Cerebellar cortex (tissue), 1 donor: Measurements from ENCODE around the gene TKTL1.

Source experiments
- DNase-seq: peaks from one replicate; pipeline ENCODE4 v3.0.0-alpha.2; 2015; ENCODE audit warnings: low spot score

TKTL1 gene

GRCh38 chrX:154362085-154362742 lies 66.6 kb downstream of the TKTL1 start:
- DNase-seq, result no peak

GRCh38 chrX:154363706-154364439 lies 68.3 kb downstream of the TKTL1 start:
- DNase-seq, result no peak

GRCh38 chrX:154365052-154365600 lies 69.5 kb downstream of the TKTL1 start:
- DNase-seq, result no peak

GRCh38 chrX:154365997-154366665 lies 70.5 kb downstream of the TKTL1 start:
- DNase-seq, result no peak

DNA sequence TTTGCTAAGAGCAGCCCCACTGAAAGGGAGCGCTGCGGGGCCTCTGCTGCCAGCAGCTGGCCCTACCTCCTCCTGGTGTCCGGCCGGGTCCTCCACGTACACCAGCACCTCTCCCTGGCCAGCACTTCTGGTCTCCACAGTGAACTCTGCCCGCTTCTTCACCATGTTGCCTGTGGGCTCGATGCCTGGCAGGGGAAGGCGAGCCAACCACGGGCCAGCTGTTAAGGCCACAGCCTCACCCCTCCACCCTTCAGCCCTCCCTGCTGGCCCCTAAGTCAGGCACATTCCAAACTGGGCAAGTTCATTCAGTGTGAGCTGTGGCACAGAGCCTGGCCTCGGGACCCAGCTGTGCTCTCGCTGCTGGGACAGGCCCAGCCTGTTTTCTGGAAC lies 71.1 kb downstream of the TKTL1 start:
- no peak for DNase-seq

GRCh38 chrX:154367474-154368308 lies 72.1 kb downstream of the TKTL1 start:
- no peak for DNase-seq

GRCh38 chrX:154368630-154369448 lies 73.2 kb downstream of the TKTL1 start:
- DNase-seq, result no peak

DNA sequence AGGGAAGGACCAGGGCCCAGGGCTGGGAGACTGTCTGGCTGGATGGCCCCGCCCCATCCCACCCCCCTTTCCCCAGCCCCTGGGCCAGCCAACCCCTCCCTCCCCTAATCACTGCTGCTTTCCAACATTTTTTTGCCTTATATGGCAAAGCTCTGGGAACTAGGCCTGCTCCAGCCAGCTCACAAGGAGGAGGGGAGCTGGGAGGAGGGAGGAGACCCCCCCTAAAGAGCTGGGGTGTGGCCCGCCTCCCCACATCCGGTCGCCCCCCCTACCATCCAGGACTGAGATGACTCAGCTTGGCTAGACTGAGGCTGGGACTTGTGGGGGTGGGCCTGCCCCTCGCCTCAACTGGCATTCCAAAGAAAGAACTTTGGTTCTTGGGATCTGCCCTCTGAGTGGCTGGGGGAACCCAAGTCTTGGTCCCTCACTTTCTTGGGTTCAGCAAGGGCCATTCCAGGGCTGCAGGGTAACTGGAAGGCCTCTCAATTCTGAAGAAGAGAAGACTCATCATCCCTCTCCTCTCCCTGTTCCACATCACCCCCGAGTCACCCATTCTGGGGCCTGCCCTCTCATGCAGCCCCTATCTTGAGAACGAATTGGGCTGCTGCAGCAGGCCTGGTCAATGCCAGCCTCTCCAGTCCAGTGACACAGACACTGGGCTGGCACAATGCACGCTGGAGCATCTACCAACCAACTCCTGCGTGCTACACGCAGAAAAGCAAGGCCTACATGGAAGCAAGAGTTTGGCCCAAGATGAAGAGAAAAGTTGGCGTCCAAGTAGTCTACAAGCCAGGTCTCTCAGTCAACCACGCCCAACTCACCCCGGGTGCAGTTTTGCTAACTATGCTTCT lies 74.1 kb downstream of the TKTL1 start:
- peak; percentile 69 for DNase-seq

- DNase-seq, result no peak
Observed at GRCh38 chrX:154370300-154371016, 74.9 kb downstream of the TKTL1 start.

GRCh38 chrX:154371017-154371788 lies 75.6 kb downstream of the TKTL1 start:
- peak; percentile 93 for DNase-seq

- no peak for DNase-seq
Observed at GRCh38 chrX:154371789-154372300, 76.2 kb downstream of the TKTL1 start.

DNA sequence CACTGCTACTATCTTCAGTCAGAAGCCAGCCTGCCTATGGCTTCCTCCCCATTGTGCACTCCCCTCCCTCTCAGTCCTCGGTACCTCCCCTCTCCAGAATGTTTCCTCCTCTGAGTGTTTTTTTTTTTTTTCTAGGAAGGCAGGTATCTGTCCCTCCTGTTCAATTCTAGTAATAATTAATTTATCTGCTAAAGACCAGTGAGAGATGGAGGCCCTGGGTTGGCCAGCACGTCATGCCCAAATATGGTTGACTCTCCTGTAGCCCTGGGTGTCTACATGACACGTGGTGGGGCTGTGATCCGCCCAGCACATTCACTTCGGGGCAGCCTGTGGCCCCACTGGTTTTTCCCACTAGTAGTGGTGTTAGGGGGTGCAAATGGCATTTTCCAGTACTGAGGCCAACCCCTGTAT lies 77.0 kb downstream of the TKTL1 start:
- DNase-seq, result peak; percentile 53

- peak; percentile 87 for DNase-seq
Observed at GRCh38 chrX:154373340-154374306, 78.0 kb downstream of the TKTL1 start.

DNA sequence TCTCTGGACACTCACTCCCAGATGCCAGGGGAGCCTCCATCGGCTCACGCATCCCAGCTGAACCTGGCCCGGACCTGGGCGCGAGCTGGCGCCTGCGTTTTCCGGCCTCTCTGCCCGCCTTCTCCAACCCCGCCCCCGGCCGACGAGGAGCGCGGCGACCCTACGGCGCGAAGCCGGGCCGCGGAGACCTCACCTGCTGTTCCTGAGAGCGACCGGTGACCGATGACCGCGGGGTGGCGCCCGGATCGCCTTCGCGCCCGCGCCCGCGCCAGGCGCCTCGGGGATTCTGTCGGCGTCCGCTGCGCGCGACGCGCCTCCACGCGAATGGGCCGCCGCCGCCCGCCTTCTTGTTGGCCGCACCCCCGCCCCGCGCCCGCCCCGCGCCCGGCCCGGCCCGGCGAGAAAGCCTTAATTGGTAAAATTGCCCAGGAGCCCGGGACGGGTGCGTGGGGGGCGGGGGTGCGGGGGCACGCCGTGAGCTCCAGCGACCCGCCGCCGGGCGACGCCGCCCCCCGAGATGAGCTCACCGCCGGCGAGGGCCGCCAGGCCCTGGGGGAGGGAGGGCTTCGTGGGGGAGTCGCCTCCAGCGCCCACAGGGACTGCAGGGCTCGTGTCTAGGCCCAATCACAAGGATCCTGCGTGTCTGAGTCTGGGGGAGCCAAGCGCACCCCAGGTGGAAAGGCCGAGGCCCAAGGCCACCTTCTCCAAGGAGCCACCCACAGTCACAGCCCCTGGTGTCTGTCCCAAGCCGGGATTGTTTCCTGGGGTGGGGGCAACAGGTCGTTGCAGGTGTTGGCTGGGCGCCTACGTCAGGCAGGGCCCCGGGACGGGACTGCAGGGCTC lies 78.9 kb downstream of the TKTL1 start, which contains the start of gene FLNA:
Gene FLNA (minus strand): TSS at position 322 of the 843 bp plus-strand sequence. CDS start 3,389 bp downstream, outside the sequence.
- no peak for DNase-seq

- DNase-seq, result no peak
Observed at GRCh38 chrX:154375156-154375504, 79.5 kb downstream of the TKTL1 start.

DNA sequence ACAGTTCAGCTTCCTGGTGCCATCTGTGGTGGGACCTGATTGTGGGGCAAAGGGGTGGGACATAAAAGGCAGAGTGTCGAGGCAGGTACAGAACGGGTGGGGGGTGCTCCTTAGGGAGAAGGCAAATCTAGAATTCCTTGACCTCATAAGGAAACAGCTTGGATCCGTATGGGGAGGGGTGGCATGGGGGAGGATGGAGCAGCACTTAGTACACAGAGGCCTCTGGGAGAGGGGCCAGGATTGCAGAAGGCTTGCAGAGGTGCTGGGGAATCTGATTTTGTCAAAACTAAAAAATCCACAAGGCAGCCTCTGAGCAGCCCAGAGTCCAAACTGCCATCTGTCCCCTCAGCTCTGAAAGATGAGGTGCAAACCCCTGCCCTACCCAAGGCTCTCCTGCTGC lies 81.2 kb downstream of the TKTL1 start:
- no peak for DNase-seq
